Calu3 (cell line): ENCODE measurements around the gene REXO4. TPM values are rescaled to one million over a fixed set of nuclear protein-coding genes. Genes with fewer than 3 reads are reported as not detected.

Experiments
- BruUV-seq: library from RNA; stranded (reverse); fragments of 400-500 nt; replicated peaks from 2 replicates; lab custom pipeline; 2021; lab: Mats Ljungman, UMichigan
- CTCF ChIA-PET: fragments of 300-600 bp; sonication (Branson Sonifier 250); formaldehyde crosslinking; loops from one replicate; lab custom pipeline; 2022; ENCODE audit warnings: antibody characterized with exemption; lab: Charles Lee
- DNase-seq: peaks from one replicate; pipeline ENCODE4 v3.0.0; 2022
- H3K27ac Mint-ChIP-seq: one replicate; pipeline ENCODE4 v1.8.0; 2022; ENCODE audit warnings: mixed read lengths; ENCODE audit not compliant: unreplicated experiment
- H3K27me3 Mint-ChIP-seq: one replicate; pipeline ENCODE4 v1.8.0; 2022; ENCODE audit warnings: mixed read lengths; ENCODE audit not compliant: unreplicated experiment
- H3K36me3 Mint-ChIP-seq: one replicate; pipeline ENCODE4 v1.8.0; 2022; ENCODE audit warnings: mild to moderate bottlenecking, moderate library complexity, mixed read lengths; ENCODE audit not compliant: insufficient read depth, unreplicated experiment
- H3K4me1 Mint-ChIP-seq: one replicate; pipeline ENCODE4 v1.8.0; 2022; ENCODE audit warnings: mild to moderate bottlenecking, low read depth, mixed read lengths; ENCODE audit not compliant: unreplicated experiment
- H3K4me3 Mint-ChIP-seq: one replicate; pipeline ENCODE4 v1.8.0; 2022; ENCODE audit warnings: mild to moderate bottlenecking, low read depth, moderate library complexity, mixed read lengths; ENCODE audit not compliant: unreplicated experiment
- H3K9me3 Mint-ChIP-seq: one replicate; pipeline ENCODE4 v1.8.0; 2022; ENCODE audit warnings: low read depth, mixed read lengths; ENCODE audit not compliant: unreplicated experiment
- intact Hi-C: fragments of 100-400 bp; cut with micrococcal nuclease; formaldehyde crosslinking; loops from one replicate; pipeline ENCODE4 v1.10.0; 2022; ENCODE audit not compliant: unreplicated experiment
- total RNA-seq: library from RNA; stranded (reverse); gene quantifications from 2 replicates; pipeline ENCODE4 v1.2.3, GENCODE V29; 2022
- TF ChIP-seq, protein P1 (sequence below): fragments of 200-600 bp; IDR thresholded peaks from one replicate; pipeline ENCODE4 v1.8.0; 2022; ENCODE audit warnings: antibody characterized with exemption; ENCODE audit not compliant: unreplicated experiment

The REXO4 gene
- total RNA-seq, 1 experiment from 2014 or later, result 23.4 TPM

DNA sequence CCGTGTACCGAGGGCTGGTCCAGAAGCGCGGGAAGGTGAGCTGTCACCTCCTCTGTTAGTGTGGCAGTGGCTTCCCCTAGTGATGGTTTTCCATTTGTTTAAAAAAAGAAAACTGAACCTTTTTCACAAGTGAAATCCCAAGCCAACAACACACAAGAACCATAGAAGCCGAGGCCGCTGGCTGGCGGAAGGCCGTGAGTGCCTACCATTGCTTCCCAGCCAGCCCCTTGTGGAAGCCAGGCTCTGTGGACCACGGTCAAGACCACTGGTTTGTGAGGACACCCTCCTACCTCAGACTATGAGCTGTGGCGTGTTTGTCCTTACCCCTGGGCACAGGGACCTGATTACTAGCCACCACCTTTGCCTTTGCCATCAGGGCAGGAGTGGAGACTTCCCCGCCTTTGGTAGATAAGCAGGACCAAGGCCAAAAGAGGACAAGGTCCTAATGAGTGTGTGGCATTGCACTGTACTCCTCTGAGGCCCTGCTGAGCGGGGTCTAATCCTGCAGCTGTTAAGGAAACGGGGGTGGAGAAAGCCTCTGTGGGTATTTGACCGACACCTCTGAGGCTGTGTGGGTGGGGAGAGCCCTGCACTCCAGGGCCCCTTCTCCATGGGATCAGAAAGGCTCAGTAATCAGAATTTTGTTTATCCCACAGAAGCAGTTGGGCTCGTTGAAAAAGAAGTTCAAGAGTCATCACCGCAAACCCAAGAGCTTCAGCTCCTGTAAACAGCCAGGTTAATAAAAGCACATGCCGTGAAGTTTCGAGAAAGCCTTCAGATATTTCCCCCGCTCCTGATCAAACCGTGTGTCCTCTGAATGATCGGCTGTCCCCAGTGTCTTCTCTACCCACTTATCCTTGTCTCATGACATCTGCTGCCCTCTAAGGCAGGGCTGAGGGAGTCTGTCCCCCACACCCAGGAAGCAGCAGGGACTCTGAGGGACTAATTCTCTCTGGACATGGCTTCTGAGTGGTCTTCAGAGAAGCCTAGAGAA, 57.1 kb downstream of the REXO4 start:
- no peak overlapping the region for H3K27ac Mint-ChIP-seq
- TF ChIP-seq, protein P1, sequence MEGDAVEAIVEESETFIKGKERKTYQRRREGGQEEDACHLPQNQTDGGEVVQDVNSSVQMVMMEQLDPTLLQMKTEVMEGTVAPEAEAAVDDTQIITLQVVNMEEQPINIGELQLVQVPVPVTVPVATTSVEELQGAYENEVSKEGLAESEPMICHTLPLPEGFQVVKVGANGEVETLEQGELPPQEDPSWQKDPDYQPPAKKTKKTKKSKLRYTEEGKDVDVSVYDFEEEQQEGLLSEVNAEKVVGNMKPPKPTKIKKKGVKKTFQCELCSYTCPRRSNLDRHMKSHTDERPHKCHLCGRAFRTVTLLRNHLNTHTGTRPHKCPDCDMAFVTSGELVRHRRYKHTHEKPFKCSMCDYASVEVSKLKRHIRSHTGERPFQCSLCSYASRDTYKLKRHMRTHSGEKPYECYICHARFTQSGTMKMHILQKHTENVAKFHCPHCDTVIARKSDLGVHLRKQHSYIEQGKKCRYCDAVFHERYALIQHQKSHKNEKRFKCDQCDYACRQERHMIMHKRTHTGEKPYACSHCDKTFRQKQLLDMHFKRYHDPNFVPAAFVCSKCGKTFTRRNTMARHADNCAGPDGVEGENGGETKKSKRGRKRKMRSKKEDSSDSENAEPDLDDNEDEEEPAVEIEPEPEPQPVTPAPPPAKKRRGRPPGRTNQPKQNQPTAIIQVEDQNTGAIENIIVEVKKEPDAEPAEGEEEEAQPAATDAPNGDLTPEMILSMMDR, result no peak
- H3K4me1 Mint-ChIP-seq, result peaks cover 15% of the 10 kb centered on the region
- no peak for DNase-seq
- peaks cover 67% of the 10 kb centered on the region for H3K36me3 Mint-ChIP-seq
- BruUV-seq, result no TSS peak
- H3K4me3 Mint-ChIP-seq, result no peak overlapping the region
- intact Hi-C loops, result no loop called here
- CTCF ChIA-PET, result no interaction called here
- no peaks in the 10 kb centered on the region for H3K27me3 Mint-ChIP-seq
- H3K9me3 Mint-ChIP-seq, result no peaks in the 10 kb centered on the region

DNA sequence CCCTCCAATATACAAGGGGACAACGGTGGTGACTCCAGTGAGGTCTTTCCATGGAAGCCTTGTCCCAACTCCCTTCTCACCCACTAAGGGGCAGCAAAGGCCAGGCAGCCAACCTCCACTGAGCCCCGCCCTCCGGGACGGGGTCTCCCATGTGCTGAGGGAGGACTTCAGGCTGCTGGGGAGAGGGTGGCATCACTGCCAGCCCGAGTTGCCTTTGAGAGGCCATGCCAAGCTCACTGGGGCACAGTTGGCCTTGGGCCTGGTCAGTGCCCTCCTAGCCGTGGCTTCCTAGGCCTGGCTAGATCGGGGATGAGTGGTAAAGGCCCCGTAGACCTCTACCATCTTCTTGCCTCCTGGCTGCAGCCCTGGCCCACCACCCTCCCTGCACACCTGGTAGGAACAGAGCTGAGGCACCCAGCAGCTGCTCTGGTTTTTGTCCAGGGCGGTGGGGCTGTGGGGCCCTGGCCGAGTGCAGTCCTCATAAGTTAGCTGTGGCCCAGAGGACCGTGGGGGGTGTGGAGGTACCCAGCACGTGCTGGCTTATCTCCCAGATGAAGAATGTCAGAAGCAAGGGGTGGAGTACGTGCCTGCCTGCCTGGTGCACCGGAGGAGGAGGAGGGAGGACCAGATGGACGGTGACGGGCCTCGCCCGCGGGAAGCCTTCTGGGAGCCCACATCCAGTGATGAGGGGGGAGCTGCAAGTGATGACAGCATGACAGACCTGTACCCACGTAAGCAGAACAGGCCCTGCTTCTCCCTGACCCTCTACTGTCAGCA, 58.2 kb downstream of the REXO4 start:
- H3K4me3 Mint-ChIP-seq, result no peak overlapping the region
- intact Hi-C loops, result no loop called here
- peaks cover 73% of the 10 kb centered on the region for H3K36me3 Mint-ChIP-seq
- no peak overlapping the region for H3K27ac Mint-ChIP-seq
- no peak for DNase-seq
- no peaks in the 10 kb centered on the region for H3K27me3 Mint-ChIP-seq
- no peaks in the 10 kb centered on the region for H3K9me3 Mint-ChIP-seq
- no TSS peak for BruUV-seq
- H3K4me1 Mint-ChIP-seq, result peaks cover 15% of the 10 kb centered on the region
- CTCF ChIA-PET, result interaction anchor here (0.6 kb wide), 1 partner anchor 100 kb away, joined by 4 read pairs; the partner anchor contains the start of gene CACFD1
- TF ChIP-seq, protein P1, result no peak

GRCh38 chr9:133357656-133358055, 60.2 kb downstream of the REXO4 start:
- TF ChIP-seq, protein P1, result no peak
- intact Hi-C loops, result loop anchor here (2.0 kb wide), 1 partner anchor 17 kb away; no protein-coding TSS in a partner anchor
- Mint-ChIP-seq H3K4me3 (peak overlapping the region; percentile 78), H3K36me3 (peaks cover 72% of the 10 kb centered on the region), H3K27ac (no peak overlapping the region), H3K27me3 (no peaks in the 10 kb centered on the region), H3K9me3 (no peaks in the 10 kb centered on the region), H3K4me1 (peaks cover 23% of the 10 kb centered on the region)
- DNase-seq, result no peak
- no TSS peak for BruUV-seq
- CTCF ChIA-PET, result no interaction called here

- no TSS peak for BruUV-seq
- CTCF ChIA-PET, result interaction anchor here (0.6 to 0.8 kb wide), 3 partner anchors 9 to 103 kb away, joined by 3 to 5 read pairs (median 3); partner anchors contain the start of gene CACFD1
Measured at GRCh38 chr9:133356391-133357091, 61.3 kb downstream of the REXO4 start, which contains the start of the genes SURF1 and SURF2. Gene SURF1, minus strand, starts transcription at chr9:133356487. Its CDS starts 34 bp downstream, at chr9:133356453. Gene SURF2, plus strand, starts transcription at chr9:133356550. Its CDS starts 43 bp downstream, at chr9:133356593.

More at GRCh38 chr9:133356391-133357091, 61.3 kb downstream of the REXO4 start, which contains the start of the genes SURF1 and SURF2:
- TF ChIP-seq, protein P1, result no peak
- peak within 1 kb of the TSS; percentile 42 for H3K27ac Mint-ChIP-seq
- intact Hi-C loops, result loop anchor here (2.0 kb wide), 1 partner anchor 18 kb away; no protein-coding TSS in a partner anchor
- DNase-seq, result peak; percentile 88
- peaks cover 69% of the 10 kb centered on the region for H3K36me3 Mint-ChIP-seq
- no peaks in the 10 kb centered on the region for H3K9me3 Mint-ChIP-seq
- H3K4me1 Mint-ChIP-seq, result peaks cover 23% of the 10 kb centered on the region
- H3K27me3 Mint-ChIP-seq, result no peaks in the 10 kb centered on the region
- H3K4me3 Mint-ChIP-seq, result peak within 1 kb of the TSS; percentile 78
